A549 (cell line): ENCODE data around the gene TRIM7. TPM values are rescaled to one million over a fixed set of nuclear protein-coding genes. Genes with fewer than 3 reads are reported as not detected.
A peak's percentile ranks its signal among the peaks of the same experiment; 100 is the strongest.

Experiments
- ATAC-seq, 2 experiments: fragments of 200-7000 bp in 1 of 2; fragments of >200 bp in 1 of 2; cut with Nextera tagmentation in 1 of 2; cut with Tn5 transposase in 1 of 2; 3 replicates each; pipeline versions ENCODE4 v1.8.0 to v1.9.1; 2018 to 2020; ENCODE audit warnings: mild to moderate bottlenecking in 1 of 2, moderate library complexity in 1 of 2
- CTCF ChIA-PET: fragments of 300-600 bp; sonication (Branson Sonifier 250); formaldehyde crosslinking; extraction: SDS; loops from one replicate; lab custom pipeline; 2021; ENCODE audit warnings: antibody characterized with exemption, inconsistent platforms; lab: Yijun Ruan, JAX
- POLR2A ChIA-PET: fragments of 350-600 bp; formaldehyde crosslinking; extraction: SDS; loops from one replicate; lab custom pipeline; 2021; ENCODE audit warnings: antibody characterized with exemption, inconsistent platforms; lab: Yijun Ruan, JAX
- DNase-seq, 2 experiments: peaks; one replicate each; pipeline versions ENCODE4 v3.0.0 to v3.0.0-alpha.2; 2011 to 2016; ENCODE audit warnings: low read depth in 1 of 2, low spot score in 1 of 2
- FAIRE-seq: peaks from 2 replicates; lab custom pipeline; 2011; peaks lifted over from hg19 to GRCh38; lab: Jason Lieb, UNC
- H3K27ac ChIP-seq, 2 experiments: fragments of >200 bp; sonication (Bioruptor Twin); formaldehyde crosslinking; 3 replicates each; pipeline ENCODE4 v1.5.1; 2016 to 2017
- H3K4me1 ChIP-seq: fragments of >200 bp; sonication (Bioruptor Twin); formaldehyde crosslinking; 3 replicates; pipeline ENCODE4 v1.6.1; 2016
- H3K4me2 ChIP-seq: fragments of >200 bp; sonication (Bioruptor Twin); formaldehyde crosslinking; 3 replicates; pipeline ENCODE4 v1.6.1; 2016
- H3K4me3 ChIP-seq: fragments of >200 bp; sonication (Bioruptor Twin); formaldehyde crosslinking; 3 replicates; pipeline ENCODE4 v1.5.1; 2016
- H3K9me3 ChIP-seq: fragments of >200 bp; sonication (Bioruptor Twin); formaldehyde crosslinking; 3 replicates; pipeline ENCODE4 v1.6.1; 2016
- EHF ChIP-seq: fragments of 250-450 bp; sonication (Bioruptor Pico); IDR thresholded peaks from 2 replicates; pipeline ENCODE4 v1.5.0; 2020; ENCODE audit warnings: mild to moderate bottlenecking
- MYC ChIP-seq: IDR thresholded peaks from 2 replicates; pipeline ENCODE4 v1.6.1; 2012; ENCODE audit warnings: mild to moderate bottlenecking, inconsistent platforms, low read length, improper control_type of control experiment, borderline replicate concordance
- PHF8 ChIP-seq: fragments of 200-600 bp; sonication (generic); IDR thresholded peaks from 2 replicates; pipeline ENCODE4 v1.6.1; 2016; ENCODE audit warnings: low read depth, mild to moderate bottlenecking, antibody characterized with exemption, moderate library complexity, borderline replicate concordance
- RAD21 ChIP-seq, 2 experiments: fragments of >200 bp in 1 of 2; sonication (Bioruptor Twin) in 1 of 2; formaldehyde crosslinking in 1 of 2; IDR thresholded peaks in 1 of 2; conservative IDR thresholded peaks in 1 of 2; 2 replicates in 1 of 2; 3 replicates in 1 of 2; pipeline ENCODE4 v1.6.1; 2012 to 2018; ENCODE audit warnings: inconsistent platforms in 1 of 2
- SREBF2 ChIP-seq: fragments of 450-650 bp; IDR thresholded peaks from 2 replicates; pipeline ENCODE4 v1.6.1; 2014; ENCODE audit warnings: mild to moderate bottlenecking, moderate library complexity
- TP53 ChIP-seq: fragments of 250-450 bp; sonication (Bioruptor Pico); IDR thresholded peaks from 2 replicates; pipeline ENCODE4 v1.5.0; 2021; ENCODE audit warnings: mild to moderate bottlenecking, moderate library complexity
- WGBS: methylation state at CpG from one replicate; pipeline ENCODE4 v1.1.6; 2017; ENCODE audit errors: missing lambda C conversion rate; 5-methylcytosine and 5-hydroxymethylcytosine counted together
- polyA plus RNA-seq, 4 experiments: library from polyadenylated mRNA; depleted of rRNA in 3 of 4; stranded (reverse); fragments of >200 nt; fragmentation: RNase III in 1 of 4; extraction: RNeasy Plus Mini Kit Qiagen cat#74134 plus additional on column Dnase treatment in 1 of 4; gene quantifications; 2 replicates in 3 of 4; 3 replicates in 1 of 4; pipeline ENCODE4 v1.2.3, GENCODE V29; 2011 to 2017
- TF ChIP-seq, protein P1 (sequence below): IDR thresholded peaks from 2 replicates; pipeline ENCODE4 v1.6.1; 2012; ENCODE audit warnings: low read depth, borderline replicate concordance
- TF ChIP-seq, protein P2 (sequence below): fragments of 250-450 bp; sonication (Bioruptor Pico); IDR thresholded peaks from 2 replicates; pipeline ENCODE4 v1.5.0; 2020; ENCODE audit warnings: low read depth, mild to moderate bottlenecking, moderate library complexity
- TF ChIP-seq, protein P3 (sequence below): fragments of >200 bp; sonication (Bioruptor Twin); formaldehyde crosslinking; IDR thresholded peaks from 3 replicates; pipeline ENCODE4 v1.5.1; 2016
- TF ChIP-seq, protein P4 (sequence below): fragments of 200-600 bp; sonication (generic); IDR thresholded peaks from 2 replicates; pipeline ENCODE4 v1.6.1; 2016; ENCODE audit warnings: antibody characterized with exemption, mild to moderate bottlenecking, moderate library complexity

Gene TRIM7
- polyA plus RNA-seq, 2 of the 4 experiments (the other 2 are of a cell fraction) = 21.8 to 30.7 TPM

DNA sequence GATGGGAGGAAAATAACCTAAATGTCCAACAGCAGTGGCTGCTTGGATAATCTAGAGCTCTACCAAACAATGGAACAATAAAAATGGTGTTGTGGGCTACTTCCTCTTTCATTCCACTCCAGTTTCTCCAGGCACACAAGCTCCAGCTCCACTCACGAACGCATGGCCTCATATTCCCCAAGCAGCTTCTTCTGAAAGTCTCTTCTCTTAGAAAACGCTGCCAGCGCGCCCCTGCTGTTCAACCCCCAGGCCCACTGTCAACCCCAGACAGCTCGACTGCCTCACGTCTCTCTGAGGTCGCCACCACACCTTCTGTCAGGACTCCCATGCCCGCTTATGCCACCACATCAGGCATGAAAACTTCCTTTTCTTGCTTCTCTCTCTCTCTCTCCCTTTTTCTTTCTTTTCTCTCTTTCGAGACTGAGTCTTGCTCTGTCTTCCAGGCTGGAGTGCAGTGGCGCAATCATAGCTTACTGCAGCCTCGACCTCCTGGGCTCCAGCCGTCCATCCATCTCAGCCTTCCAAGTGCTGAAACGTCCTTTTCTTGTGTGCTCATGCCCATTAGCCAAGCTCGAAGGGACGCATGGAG lies 41.4 kb downstream of the TRIM7 start:
- peaks cover 28% of the 10 kb centered on the region for H3K4me1 ChIP-seq
- H3K4me3 ChIP-seq = no peak overlapping the region
- CTCF ChIA-PET = interaction anchor here (0.8 to 1.2 kb wide), 2 partner anchors 9 to 295 kb away, joined by 3 to 4 read pairs; no protein-coding TSS in a partner anchor
- ATAC-seq (peak; percentile 32 to 43; a peak in 3 of 6 replicates), FAIRE-seq (peak; percentile 98), DNase-seq (peak in 1 of 2 experiments; percentile 56)
- H3K4me2 ChIP-seq = peak overlapping the region; percentile 50
- H3K27ac ChIP-seq = peak overlapping the region in 1 of 2 experiments; percentile 71; a peak in 3 of 6 replicates
- TF ChIP-seq SREBF2 = peak; percentile 63
- TF ChIP-seq, protein P1, sequence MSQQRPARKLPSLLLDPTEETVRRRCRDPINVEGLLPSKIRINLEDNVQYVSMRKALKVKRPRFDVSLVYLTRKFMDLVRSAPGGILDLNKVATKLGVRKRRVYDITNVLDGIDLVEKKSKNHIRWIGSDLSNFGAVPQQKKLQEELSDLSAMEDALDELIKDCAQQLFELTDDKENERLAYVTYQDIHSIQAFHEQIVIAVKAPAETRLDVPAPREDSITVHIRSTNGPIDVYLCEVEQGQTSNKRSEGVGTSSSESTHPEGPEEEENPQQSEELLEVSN = 0 out of 2 replicates have a peak, but pooled peaks have one; percentile 26
- TF ChIP-seq, protein P2, sequence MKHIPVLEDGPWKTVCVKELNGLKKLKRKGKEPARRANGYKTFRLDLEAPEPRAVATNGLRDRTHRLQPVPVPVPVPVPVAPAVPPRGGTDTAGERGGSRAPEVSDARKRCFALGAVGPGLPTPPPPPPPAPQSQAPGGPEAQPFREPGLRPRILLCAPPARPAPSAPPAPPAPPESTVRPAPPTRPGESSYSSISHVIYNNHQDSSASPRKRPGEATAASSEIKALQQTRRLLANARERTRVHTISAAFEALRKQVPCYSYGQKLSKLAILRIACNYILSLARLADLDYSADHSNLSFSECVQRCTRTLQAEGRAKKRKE (CRISPR knock-in tag) = no peak
- no peak for TF ChIP-seq RAD21 (conservative IDR thresholded peaks at IDR 0.05 in 1 of 2, IDR thresholded peaks at IDR 0.05 in 1 of 2)
- TF ChIP-seq, protein P3, sequence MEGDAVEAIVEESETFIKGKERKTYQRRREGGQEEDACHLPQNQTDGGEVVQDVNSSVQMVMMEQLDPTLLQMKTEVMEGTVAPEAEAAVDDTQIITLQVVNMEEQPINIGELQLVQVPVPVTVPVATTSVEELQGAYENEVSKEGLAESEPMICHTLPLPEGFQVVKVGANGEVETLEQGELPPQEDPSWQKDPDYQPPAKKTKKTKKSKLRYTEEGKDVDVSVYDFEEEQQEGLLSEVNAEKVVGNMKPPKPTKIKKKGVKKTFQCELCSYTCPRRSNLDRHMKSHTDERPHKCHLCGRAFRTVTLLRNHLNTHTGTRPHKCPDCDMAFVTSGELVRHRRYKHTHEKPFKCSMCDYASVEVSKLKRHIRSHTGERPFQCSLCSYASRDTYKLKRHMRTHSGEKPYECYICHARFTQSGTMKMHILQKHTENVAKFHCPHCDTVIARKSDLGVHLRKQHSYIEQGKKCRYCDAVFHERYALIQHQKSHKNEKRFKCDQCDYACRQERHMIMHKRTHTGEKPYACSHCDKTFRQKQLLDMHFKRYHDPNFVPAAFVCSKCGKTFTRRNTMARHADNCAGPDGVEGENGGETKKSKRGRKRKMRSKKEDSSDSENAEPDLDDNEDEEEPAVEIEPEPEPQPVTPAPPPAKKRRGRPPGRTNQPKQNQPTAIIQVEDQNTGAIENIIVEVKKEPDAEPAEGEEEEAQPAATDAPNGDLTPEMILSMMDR = no peak
- TF ChIP-seq MYC = no peak
- TF ChIP-seq, protein P4, sequence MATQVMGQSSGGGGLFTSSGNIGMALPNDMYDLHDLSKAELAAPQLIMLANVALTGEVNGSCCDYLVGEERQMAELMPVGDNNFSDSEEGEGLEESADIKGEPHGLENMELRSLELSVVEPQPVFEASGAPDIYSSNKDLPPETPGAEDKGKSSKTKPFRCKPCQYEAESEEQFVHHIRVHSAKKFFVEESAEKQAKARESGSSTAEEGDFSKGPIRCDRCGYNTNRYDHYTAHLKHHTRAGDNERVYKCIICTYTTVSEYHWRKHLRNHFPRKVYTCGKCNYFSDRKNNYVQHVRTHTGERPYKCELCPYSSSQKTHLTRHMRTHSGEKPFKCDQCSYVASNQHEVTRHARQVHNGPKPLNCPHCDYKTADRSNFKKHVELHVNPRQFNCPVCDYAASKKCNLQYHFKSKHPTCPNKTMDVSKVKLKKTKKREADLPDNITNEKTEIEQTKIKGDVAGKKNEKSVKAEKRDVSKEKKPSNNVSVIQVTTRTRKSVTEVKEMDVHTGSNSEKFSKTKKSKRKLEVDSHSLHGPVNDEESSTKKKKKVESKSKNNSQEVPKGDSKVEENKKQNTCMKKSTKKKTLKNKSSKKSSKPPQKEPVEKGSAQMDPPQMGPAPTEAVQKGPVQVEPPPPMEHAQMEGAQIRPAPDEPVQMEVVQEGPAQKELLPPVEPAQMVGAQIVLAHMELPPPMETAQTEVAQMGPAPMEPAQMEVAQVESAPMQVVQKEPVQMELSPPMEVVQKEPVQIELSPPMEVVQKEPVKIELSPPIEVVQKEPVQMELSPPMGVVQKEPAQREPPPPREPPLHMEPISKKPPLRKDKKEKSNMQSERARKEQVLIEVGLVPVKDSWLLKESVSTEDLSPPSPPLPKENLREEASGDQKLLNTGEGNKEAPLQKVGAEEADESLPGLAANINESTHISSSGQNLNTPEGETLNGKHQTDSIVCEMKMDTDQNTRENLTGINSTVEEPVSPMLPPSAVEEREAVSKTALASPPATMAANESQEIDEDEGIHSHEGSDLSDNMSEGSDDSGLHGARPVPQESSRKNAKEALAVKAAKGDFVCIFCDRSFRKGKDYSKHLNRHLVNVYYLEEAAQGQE = no peak
- TF ChIP-seq TP53 (CRISPR knock-in tag) = no peak
- 58% methylated on average over 16 of the region's 16 CpGs for WGBS
- POLR2A ChIA-PET = no interaction called here
- H3K9me3 ChIP-seq = no peaks in the 10 kb centered on the region

DNA sequence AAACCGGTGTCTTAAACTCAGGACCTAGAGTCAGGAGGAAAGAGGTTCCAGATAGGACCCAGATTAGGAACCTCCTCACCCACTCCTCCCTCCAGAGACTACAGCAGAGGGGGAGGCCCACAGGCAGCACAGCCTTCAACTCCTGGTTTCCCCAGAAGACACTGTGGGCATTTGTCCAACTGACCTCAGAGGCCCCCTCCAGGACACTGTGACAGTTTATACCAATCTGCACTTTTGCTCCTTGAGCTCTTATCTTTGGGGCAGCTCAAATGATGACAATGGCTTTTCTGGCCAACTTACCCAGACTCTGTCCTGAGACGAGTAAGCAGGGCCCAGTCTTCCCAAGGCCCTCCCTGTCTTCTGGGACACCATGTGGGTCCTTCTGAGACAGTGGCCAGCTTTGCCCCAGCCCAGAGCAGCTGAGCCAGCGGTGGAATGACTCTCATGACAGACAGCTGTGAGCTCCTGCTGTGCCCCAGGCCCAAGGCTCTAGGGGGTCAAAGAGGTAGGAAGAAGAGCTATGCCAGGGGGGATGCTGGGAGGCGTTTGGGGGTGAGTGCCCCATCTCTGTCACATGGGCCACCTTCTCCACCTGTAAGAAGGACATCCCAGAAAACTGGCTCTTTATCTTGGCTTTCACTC lies 43.3 kb downstream of the TRIM7 start:
- Histone ChIP-seq H3K4me2 (peak overlapping the region; percentile 89), H3K9me3 (no peaks in the 10 kb centered on the region), H3K27ac (peak overlapping the region; percentile 91), H3K4me3 (peak overlapping the region; percentile 38), H3K4me1 (peaks cover 22% of the 10 kb centered on the region)
- POLR2A ChIA-PET = no interaction called here
- no peak for DNase-seq
- WGBS = 91% methylated on average over 4 of the region's 4 CpGs
- FAIRE-seq = no peak
- CTCF ChIA-PET = interaction anchor here (0.8 to 1.5 kb wide), 4 partner anchors 12 to 47 kb away, joined by 3 to 5 read pairs (median 4); no protein-coding TSS in a partner anchor
- ATAC-seq = no peak
- 0 out of 2 replicates have a peak, but pooled peaks have one; percentile 0 for TF ChIP-seq TP53 (CRISPR knock-in tag)
- 0 out of 2 replicates have a peak, but pooled peaks have one; percentile 24 for TF ChIP-seq EHF
- TF ChIP-seq PHF8 = no peak
